KOPT-K1 (cell line): ENCODE results near the gene MECP2.

Experiments used
- H3K27ac ChIP-seq: fragments of 200-600 bp; sonication (generic); 2 replicates; pipeline ENCODE4 v1.5.1; 2016; ENCODE audit warnings: antibody characterized with exemption, mild to moderate bottlenecking, low read depth, low read length; ENCODE audit not compliant: poor library complexity, severe bottlenecking
- H3K36me3 ChIP-seq: fragments of 200-600 bp; sonication (generic); 2 replicates; pipeline ENCODE4 v1.5.1; 2017; ENCODE audit warnings: antibody characterized with exemption, mild to moderate bottlenecking, low read length, moderate library complexity; ENCODE audit not compliant: insufficient read depth
- H3K9me3 ChIP-seq: fragments of 200-600 bp; sonication (generic); 2 replicates; pipeline ENCODE4 v1.5.1; 2017; ENCODE audit warnings: antibody characterized with exemption, low read length, mild to moderate bottlenecking; ENCODE audit not compliant: insufficient read depth, poor library complexity, severe bottlenecking

The MECP2 gene

GRCh38 chrX:154025230-154025629 is 72.3 kb downstream of the MECP2 start:
- H3K9me3 ChIP-seq: peaks cover 4% of the 10 kb centered on the region
- no peak overlapping the region for H3K27ac ChIP-seq
- peaks cover 45% of the 10 kb centered on the region for H3K36me3 ChIP-seq

- Histone ChIP-seq H3K27ac (no peak overlapping the region), H3K36me3 (peaks cover 35% of the 10 kb centered on the region), H3K9me3 (peaks cover 4% of the 10 kb centered on the region)
Observed at GRCh38 chrX:154024271-154024670, 73.2 kb downstream of the MECP2 start.

GRCh38 chrX:154023276-154024000 is 74.1 kb downstream of the MECP2 start:
- Histone ChIP-seq H3K27ac (no peak overlapping the region), H3K36me3 (peaks cover 27% of the 10 kb centered on the region), H3K9me3 (peaks cover 4% of the 10 kb centered on the region)

DNA sequence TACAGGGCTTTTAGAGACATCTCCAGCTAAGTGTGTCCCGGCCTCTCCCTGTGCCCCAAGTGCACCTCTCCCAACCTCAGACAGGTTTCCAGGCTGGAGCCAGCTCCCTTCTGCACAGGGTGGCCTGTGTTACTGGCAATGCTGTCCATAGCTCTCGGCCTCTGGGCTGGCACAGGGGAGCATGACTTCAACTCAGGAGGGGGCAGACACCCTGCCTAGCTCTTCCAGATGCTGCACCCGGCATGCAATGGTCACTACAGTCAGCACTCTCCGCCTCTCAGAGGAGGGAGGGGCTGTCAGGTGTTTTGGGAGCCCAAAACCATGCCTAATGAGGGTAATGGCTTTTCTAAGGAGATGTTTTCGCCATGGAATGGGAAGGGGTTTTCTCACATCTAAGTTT is 75.4 kb downstream of the MECP2 start:
- H3K27ac ChIP-seq: no peak overlapping the region
- H3K36me3 ChIP-seq: peaks cover 27% of the 10 kb centered on the region
- H3K9me3 ChIP-seq: peaks cover 4% of the 10 kb centered on the region

GRCh38 chrX:154021131-154021611 is 76.3 kb downstream of the MECP2 start:
- H3K36me3 ChIP-seq: peaks cover 27% of the 10 kb centered on the region
- peaks cover 4% of the 10 kb centered on the region for H3K9me3 ChIP-seq
- H3K27ac ChIP-seq: peak overlapping the region; percentile 91

DNA sequence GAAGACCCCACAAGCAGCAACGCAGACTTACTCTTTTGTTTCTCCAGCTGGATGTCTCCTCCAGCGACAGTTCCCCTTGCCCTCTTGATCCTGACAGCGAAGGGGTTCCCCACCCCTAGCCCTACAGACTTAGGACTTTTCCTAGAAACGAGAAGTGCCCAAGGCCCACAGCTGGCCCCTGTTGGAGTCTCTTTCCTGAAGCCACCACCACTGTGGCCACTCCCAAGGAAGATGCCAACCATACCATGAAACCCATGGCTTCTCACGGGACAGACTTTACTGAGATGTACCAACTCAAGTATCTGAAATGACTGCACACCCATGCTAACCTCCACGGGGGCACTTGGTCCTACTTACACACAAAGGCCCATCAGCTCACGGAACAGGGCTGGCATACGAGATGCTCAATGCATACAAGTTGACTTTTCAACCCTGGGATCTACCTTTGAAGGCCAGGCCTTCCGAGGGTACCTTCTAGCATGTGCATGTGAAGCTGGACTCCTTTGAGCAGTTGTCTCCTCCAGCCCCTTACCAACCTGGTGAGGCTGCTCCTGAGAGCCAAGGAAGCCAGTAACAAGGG is 76.9 kb downstream of the MECP2 start:
- H3K9me3 ChIP-seq: peaks cover 4% of the 10 kb centered on the region
- peaks cover 29% of the 10 kb centered on the region for H3K36me3 ChIP-seq
- H3K27ac ChIP-seq: peak overlapping the region; percentile 91

GRCh38 chrX:154019633-154020528 is 77.6 kb downstream of the MECP2 start, which contains the start of gene IRAK1:
Gene IRAK1, minus strand, starts transcription at chrX:154019902. Its CDS starts 90 bp downstream, at chrX:154019812.
- Histone ChIP-seq H3K9me3 (peaks cover 4% of the 10 kb centered on the region), H3K36me3 (peaks cover 36% of the 10 kb centered on the region), H3K27ac (peak within 1 kb of the TSS; percentile 91)

- peak overlapping the region; percentile 91 for H3K27ac ChIP-seq
Observed at GRCh38 chrX:154019061-154019621, 78.4 kb downstream of the MECP2 start.

DNA sequence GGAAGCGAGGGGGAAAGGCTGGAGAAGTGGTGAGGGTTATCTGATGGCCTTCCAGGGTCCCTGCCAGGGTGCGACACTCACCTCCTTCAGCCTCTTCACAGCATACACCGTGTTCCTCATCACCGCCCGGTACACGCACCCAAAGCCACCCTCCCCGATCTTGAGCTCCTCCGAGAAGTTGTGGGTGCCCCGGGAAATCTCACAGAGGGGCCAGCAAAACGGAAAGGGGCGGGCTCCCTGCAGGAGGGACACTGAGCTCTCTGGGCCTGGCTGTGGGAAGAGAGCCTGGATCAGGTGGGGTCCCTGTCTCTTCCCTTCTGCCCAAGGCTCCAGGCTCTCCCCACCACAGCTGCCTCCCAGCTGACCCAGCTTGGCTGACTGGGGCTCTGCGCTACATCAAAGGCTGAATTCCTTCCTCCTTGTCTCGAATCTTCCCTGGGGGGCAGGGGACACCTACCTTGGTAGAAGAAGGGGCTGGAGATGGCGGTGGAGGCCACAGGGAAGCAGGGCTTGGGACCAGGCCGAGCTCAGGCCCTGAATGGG is 78.9 kb downstream of the MECP2 start:
- Histone ChIP-seq H3K36me3 (peaks cover 47% of the 10 kb centered on the region), H3K27ac (peak overlapping the region; percentile 91), H3K9me3 (peaks cover 4% of the 10 kb centered on the region)

More at GRCh38 chrX:154019061-154019621, 78.4 kb downstream of the MECP2 start:
- Histone ChIP-seq H3K36me3 (peaks cover 42% of the 10 kb centered on the region), H3K9me3 (peaks cover 4% of the 10 kb centered on the region)

GRCh38 chrX:154017766-154018517 is 79.6 kb downstream of the MECP2 start:
- Histone ChIP-seq H3K27ac (peak overlapping the region; percentile 91), H3K9me3 (peaks cover 4% of the 10 kb centered on the region), H3K36me3 (peaks cover 54% of the 10 kb centered on the region)

DNA sequence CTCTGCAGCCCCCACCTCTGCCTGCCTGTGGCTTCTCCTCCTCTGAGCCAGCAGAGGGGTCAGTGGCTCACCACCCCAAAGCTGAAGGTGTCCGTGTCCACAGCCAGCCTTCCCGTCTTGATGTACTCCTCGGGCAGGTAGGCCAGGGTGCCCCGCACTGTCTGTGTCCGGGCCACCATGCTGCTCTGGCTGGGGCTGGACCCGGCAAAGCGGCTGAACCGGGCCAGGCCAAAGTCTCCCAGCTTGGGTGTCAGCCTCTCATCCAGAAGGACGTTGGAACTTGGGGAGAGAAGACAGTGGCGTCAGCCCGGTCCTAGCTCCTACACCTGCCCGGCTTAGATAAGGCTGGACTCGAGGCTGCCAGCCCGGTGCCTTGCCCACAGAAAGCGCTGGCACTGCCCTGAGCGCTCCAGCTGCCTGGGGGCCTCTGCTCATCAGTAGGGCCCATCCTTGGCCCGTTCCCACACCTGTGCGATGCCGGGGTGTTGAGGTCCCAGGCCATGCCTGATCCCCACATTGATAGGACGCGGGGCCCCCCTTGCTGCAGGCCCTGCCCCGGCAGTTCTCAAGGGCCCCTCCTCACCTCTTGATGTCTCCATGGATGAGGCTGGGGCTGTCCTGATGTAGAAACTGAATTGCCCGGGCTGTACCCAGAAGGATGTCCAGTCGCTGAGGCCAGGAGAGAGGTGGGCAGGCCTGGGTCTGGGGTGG is 81.0 kb downstream of the MECP2 start:
- Histone ChIP-seq H3K27ac (no peak overlapping the region), H3K9me3 (peaks cover 4% of the 10 kb centered on the region), H3K36me3 (peaks cover 68% of the 10 kb centered on the region)

- peak overlapping the region; percentile 5 for H3K27ac ChIP-seq
- H3K36me3 ChIP-seq: peaks cover 76% of the 10 kb centered on the region
- no peaks in the 10 kb centered on the region for H3K9me3 ChIP-seq
Observed at GRCh38 chrX:154015581-154016264, 81.8 kb downstream of the MECP2 start.
